GM19463 (cell line): ENCODE data around the gene NHLH1.

Experiments used
- ATAC-seq: cut with Tn5 transposase; IDR thresholded peaks from one replicate; pipeline ENCODE4 v1.9.1; 2021; ENCODE audit warnings: mild to moderate bottlenecking, moderate library complexity; ENCODE audit not compliant: unreplicated experiment

The NHLH1 gene

GRCh38 chr1:160358073-160358472, 8.8 kb upstream of the NHLH1 start:
- no peak for ATAC-seq

- no peak for ATAC-seq
Observed at GRCh38 chr1:160359559-160360226, 7.2 kb upstream of the NHLH1 start.

- no peak for ATAC-seq
Observed at GRCh38 chr1:160360227-160360695, 6.6 kb upstream of the NHLH1 start.

- ATAC-seq: no peak
Observed at GRCh38 chr1:160361199-160361598, 5.7 kb upstream of the NHLH1 start.

GRCh38 chr1:160361814-160362167, 5.1 kb upstream of the NHLH1 start:
- no peak for ATAC-seq

DNA sequence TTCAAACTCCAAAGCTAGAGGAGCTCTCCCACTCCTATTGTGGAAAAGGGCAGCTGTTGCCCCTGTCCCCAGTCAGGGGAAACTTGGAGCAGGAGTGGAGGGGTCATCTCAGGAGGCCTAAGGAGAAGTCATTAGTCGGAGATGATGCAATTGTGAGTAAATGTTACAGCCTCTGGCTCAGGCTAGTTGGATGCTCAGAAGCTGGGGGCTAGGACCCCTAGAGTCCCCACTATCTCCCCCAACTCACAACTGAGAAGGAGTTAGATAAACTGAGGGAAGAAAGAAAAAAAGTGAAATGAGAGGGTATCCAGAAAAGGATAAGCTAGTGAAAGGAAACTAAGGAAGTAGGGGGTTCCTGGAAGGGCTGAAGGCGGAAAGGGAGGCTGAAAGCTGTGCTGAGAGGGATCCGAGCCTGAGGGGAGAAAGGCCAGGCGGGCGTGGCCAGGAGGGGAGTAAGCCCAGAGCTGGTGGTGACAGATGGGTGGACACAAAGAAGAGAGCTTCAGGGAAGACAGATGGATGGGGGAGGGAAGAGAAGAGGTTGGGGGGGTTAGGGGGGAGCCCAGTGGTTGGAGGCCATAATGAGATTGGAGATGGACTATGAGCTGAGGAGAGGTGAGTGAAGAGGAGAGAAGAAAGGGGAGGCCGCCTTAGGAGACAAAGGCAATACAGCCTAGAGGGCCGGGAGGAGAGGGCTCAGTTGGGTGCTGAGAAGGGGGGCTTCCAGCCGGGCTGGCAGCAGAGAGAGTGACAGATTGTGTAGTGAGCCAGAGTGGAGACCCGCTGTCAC, 4.5 kb upstream of the NHLH1 start:
- ATAC-seq: no peak

GRCh38 chr1:160363010-160363409, 3.9 kb upstream of the NHLH1 start:
- ATAC-seq: no peak

DNA sequence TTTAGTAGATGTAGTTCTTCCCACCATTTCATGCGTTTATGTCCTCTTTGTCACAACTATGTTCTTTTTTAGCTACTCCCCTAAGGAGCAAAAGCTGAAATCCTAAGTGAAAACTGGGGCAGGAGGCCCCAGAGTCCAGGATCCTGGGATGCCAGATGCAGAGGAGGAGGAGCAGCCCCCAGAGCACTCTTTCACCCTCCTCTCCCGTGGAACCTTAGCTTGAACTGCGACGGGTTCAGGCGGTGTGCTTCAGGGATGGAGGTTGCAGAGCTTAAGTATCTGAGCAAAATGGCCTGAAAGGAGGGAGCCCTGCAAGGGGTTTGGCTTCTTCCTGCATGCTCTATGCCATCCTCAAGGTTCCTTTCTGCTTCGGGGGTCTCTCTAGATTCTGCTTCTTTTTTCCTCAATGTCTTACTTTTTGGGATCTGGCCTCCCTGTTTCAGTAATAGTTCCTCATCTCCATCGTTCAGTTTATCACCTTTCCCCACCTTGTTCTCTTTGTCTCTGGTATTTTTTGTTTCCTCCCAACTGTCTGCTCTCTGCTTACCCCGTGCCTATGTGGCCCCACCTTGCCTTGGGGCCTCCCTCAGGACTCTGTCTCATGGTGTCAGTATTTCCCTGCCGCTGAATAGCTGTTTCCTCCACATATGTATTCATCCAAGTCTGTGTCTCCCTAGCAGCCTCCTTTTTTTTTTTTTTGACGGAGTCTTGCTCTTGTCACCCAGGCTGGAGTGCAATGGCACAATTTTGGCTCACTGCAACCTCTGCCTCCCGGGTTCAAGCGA, 2.7 kb upstream of the NHLH1 start:
- ATAC-seq: no peak

- ATAC-seq: no peak
Observed at GRCh38 chr1:160365325-160365724, 1.5 kb upstream of the NHLH1 start.

DNA sequence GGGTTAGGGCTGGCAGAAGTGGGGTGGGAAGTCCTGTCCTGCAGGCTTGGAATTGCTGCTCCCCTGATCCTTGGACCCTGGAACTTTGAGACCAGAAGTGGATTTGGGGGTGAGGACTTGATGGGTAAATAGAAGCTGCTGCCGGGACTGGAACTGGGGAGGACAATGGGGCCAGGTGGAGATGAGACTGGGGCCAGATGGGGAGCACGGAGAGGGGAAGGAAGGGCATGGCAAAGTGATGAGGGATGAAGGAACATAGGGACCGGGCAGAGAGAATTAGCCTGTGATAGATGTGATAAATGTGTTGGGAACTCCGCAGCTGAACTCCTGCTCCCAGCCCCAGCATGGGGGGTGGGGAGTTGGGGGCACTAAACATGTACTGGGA, 637 bp downstream of the NHLH1 start:
- ATAC-seq: no peak

GRCh38 chr1:160367934-160368923, 1.4 kb downstream of the NHLH1 start:
- ATAC-seq: no peak

GRCh38 chr1:160369087-160369486, 2.2 kb downstream of the NHLH1 start:
- no peak for ATAC-seq

DNA sequence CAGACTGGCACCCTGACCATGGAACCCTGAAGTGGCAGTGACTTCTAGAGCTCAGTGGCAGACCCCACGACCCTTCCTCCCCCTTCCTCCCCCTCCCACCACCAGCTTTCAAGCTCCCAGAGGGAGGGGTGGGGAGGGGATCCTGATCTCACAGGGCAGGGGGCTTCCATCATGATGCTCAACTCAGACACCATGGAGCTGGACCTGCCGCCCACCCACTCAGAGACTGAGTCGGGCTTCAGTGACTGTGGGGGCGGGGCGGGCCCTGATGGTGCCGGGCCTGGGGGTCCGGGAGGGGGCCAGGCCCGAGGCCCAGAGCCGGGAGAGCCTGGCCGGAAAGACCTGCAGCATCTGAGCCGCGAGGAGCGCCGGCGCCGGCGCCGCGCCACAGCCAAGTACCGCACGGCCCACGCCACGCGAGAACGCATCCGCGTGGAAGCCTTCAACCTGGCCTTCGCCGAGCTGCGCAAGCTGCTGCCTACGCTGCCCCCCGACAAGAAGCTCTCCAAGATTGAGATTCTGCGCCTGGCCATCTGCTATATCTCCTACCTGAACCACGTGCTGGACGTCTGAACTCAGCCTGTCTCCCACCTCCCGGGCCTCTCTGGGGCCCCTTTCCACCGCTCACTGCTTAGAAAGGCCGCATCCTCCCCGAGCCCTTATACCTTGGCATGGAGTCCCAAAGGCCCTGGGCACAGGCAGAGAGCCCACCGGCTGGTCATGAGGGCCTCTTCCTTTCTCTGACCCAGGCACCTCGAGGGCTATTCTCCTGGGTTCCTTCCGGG, 3.9 kb downstream of the NHLH1 start:
- ATAC-seq: no peak

DNA sequence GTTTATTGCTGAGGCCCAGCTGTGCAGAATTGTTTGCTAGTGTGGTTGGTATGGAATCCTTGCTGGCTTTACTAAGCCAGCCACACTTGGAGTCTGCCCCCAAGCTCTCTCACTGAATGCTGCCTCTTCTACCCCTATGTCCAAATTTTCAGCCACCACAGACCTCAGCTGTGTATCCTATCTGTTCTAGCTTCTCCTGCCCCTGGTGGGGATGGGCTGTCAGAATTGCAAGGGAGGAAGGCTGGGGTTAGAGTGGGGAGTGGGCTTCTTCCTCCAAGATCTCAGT, 4.4 kb downstream of the NHLH1 start:
- ATAC-seq: no peak

- ATAC-seq: no peak
Observed at GRCh38 chr1:160371756-160372155, 4.9 kb downstream of the NHLH1 start.

DNA sequence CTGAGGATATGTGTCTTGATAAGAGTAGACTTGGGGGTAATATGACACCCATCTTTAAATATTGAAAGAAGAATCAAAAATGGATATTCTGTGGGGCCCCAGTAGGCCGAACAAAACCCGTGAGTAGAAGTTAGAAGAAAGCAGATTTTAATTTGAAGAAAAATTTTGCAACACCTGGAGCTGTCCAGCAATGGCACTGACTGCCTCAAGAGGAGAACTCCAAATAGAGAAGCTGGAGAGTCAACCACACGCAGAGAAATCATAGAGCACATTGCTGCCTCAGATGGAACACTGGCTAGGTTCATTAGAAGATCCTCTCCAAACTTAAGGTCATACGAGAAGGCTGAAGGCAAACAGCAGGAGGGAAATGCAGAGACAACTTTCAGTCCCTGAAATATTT, 6.8 kb downstream of the NHLH1 start:
- no peak for ATAC-seq

DNA sequence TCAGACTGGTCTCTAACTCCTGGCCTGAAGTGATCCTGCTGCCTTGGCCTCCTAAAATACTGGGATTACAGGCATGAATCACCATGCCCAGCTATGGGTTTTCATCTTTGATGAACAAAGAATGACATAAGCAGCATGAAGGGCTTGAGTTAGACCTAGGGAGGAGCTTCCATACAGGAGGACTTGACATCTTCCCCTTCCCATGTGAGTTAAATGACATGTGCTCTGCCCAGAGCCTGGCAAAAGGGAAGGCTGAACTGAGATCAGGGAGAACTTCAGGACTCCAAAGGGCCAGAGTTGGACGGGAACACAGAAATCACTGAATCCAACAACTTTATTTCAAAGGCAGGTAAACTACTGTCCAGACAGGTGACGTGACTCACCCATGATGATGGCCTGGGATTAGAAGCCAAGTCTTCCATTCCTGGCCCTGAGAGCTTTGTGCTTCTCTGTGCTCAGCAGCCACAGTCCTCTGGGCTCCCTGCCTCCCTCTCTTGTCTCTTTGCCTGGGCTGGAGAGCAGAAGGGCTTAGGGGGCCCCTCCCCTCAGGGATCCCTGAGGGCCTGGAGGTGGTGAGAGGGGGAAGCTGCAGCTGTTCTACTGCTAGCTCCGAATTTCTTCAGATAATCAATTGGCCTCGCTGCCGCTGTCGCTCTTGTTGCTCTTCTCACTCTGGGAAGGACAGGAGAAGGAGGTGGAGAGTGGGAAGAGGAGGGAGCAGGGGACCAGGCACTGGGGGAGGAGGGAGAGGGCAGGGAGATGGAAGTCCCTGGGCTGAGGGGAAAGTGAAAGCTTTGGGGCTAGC, 7.6 kb downstream of the NHLH1 start:
- ATAC-seq: no peak

GRCh38 chr1:160375788-160376524, 9.1 kb downstream of the NHLH1 start:
- peak; percentile 58 for ATAC-seq
